ENCODE results near the gene NEK1. TPM values are rescaled to one million over a fixed set of nuclear protein-coding genes. Genes with fewer than 3 reads are reported as not detected.
"Not testable (repeated sequence)": the region's sequence is repeated elsewhere in the genome, so short reads cannot be mapped to it uniquely, and the experiment has no call there.

NEK1 gene
- total and polyA plus RNA-seq, 8 donors, result 13.2 to 30.9 (median 26.9) TPM

DNA sequence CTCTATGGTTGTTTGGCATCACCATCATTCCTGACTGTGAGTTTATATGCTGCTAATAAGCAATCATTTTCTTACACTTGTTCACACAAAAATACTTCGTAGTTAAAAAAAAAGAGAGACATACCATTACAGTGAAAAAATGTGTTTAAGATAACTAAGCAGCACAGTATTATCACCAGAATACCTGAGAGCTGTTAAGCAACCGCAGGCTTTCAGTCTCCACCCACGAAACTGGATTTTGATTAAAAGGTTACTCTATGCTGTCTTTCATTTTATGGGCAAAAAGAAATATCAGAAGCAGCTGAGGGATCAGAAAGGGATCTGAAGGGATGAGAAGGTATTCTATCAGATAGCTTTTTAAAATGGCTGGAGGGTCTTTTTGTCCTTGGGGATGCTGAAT lies 148.3 kb downstream of the NEK1 start:
- H3K9me3 ChIP-seq, result no peaks in the 10 kb centered on the region
- H3K4me1 ChIP-seq, result no peaks in the 10 kb centered on the region
- TF ChIP-seq, protein P1, sequence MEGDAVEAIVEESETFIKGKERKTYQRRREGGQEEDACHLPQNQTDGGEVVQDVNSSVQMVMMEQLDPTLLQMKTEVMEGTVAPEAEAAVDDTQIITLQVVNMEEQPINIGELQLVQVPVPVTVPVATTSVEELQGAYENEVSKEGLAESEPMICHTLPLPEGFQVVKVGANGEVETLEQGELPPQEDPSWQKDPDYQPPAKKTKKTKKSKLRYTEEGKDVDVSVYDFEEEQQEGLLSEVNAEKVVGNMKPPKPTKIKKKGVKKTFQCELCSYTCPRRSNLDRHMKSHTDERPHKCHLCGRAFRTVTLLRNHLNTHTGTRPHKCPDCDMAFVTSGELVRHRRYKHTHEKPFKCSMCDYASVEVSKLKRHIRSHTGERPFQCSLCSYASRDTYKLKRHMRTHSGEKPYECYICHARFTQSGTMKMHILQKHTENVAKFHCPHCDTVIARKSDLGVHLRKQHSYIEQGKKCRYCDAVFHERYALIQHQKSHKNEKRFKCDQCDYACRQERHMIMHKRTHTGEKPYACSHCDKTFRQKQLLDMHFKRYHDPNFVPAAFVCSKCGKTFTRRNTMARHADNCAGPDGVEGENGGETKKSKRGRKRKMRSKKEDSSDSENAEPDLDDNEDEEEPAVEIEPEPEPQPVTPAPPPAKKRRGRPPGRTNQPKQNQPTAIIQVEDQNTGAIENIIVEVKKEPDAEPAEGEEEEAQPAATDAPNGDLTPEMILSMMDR (IDR thresholded peaks at IDR 0.05), result no peak
- H3K27ac ChIP-seq, result no peak overlapping the region
- intact Hi-C loops (cut with DNase I), result no loop called here
- H3K27me3 ChIP-seq, result no peaks in the 10 kb centered on the region
- ATAC-seq (no peak), DNase-seq (no peak)
- H3K36me3 ChIP-seq, result peaks cover 0 to 11% of the 10 kb centered on the region in 2 donors
- no peak overlapping the region for H3K4me3 ChIP-seq

DNA sequence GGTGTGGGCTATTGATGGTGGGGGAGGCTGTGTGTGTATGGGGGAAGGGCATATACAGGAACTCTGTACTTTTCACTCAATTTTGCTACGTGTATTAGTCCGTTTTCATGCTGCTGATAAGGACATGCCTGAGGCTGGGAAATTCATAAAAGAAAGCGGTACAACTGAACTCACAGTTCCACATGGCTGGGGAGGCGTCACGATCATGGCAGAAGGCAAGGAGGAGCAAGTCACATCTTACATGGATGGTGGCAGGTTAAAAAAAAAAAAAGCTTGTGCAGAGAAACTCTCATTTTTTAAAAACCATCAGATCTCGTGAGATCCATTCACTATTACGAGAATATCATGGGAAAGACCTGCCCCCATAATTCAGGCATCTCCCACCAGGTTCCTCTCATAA lies 152.3 kb downstream of the NEK1 start:
- DNase-seq (no peak), ATAC-seq (no peak)
- H3K36me3 ChIP-seq, result peaks cover 0 to 11% of the 10 kb centered on the region in 2 donors
- no peak overlapping the region for H3K4me3 ChIP-seq
- intact Hi-C loops (cut with DNase I), result no loop called here
- H3K27me3 ChIP-seq, result no peaks in the 10 kb centered on the region
- no peak overlapping the region for H3K27ac ChIP-seq
- H3K9me3 ChIP-seq, result no peaks in the 10 kb centered on the region
- H3K4me1 ChIP-seq, result no peaks in the 10 kb centered on the region
- TF ChIP-seq, protein P1 (IDR thresholded peaks at IDR 0.05), result no peak

DNA sequence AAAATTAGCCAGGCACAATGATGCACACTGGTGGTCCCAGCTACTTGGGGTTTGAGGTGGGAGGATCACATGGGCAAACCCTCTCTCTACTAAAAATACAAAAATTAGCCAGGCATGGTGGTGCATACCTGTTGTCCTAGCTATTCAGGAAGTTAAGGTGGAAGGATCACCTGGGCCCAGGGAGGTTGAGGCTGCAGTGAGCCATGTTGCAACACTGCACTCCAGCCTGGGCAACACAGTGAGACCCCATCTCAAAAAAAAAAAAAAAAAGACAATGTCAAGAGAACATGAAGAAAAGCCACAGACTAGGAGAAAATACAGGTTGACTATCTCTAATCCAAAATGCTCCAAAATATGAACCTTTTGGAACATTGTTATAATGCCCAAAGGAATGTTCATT lies 153.8 kb downstream of the NEK1 start:
- no peak for DNase-seq
- Histone ChIP-seq H3K4me3 (no peak overlapping the region), H3K4me1 (no peaks in the 10 kb centered on the region), H3K27me3 (no peaks in the 10 kb centered on the region), H3K36me3 (peaks cover 0 to 11% of the 10 kb centered on the region in 2 donors), H3K9me3 (peaks cover 0 to 5% of the 10 kb centered on the region in 2 donors), H3K27ac (no peak overlapping the region)
- ATAC-seq, result no peak
- intact Hi-C loops (cut with DNase I), result no loop called here
- TF ChIP-seq, protein P1 (IDR thresholded peaks at IDR 0.05), result no peak

DNA sequence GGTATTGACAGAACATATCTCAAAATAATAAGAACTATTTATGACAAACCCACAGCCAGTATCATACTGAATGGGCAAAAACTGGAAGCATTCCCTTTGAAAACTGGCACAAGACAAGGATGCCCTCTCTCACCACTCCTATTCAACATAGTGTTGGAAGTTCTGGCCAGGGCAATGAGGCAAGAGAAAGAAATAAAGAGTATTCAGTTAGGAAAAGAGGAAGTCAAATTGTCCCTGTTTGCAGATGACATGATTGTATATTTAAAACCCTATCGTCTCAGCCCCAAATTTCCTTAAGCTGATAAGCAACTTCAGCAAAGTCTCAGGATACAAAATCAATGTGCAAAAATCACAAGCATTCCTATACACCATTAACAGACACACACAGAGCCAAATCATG lies 159.7 kb downstream of the NEK1 start:
- H3K36me3 ChIP-seq; H3K4me3 ChIP-seq; H3K27ac ChIP-seq; ATAC-seq; intact Hi-C loops (cut with DNase I); H3K9me3 ChIP-seq; DNase-seq; H3K27me3 ChIP-seq; H3K4me1 ChIP-seq: not testable (repeated sequence)

DNA sequence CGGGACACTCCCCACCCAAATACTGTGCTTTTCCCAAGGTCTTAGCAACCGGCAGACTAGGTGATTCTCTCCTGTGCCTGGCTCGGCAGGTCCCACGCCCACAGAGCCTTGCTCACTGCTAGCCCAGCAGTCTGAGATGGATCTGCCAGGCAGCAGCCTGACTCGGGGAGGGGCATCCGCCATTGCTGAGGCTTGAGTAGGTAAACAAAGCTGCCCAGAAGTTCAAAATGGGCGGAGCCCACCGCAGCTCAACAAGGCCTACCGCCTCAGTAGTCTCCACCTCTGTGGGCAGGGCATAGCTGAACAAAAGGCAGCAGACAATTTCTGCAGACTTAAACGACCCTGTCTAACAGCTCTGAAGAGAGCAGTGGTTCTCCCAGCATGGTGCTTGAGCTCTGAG lies 163.4 kb downstream of the NEK1 start:
- Histone ChIP-seq H3K9me3 (peaks cover 0 to 13% of the 10 kb centered on the region in 2 donors), H3K36me3 (peaks cover 0 to 13% of the 10 kb centered on the region in 2 donors)
- H3K4me3 ChIP-seq; ATAC-seq; H3K27ac ChIP-seq; intact Hi-C loops (cut with DNase I); H3K27me3 ChIP-seq; H3K4me1 ChIP-seq: not testable (repeated sequence)
- DNase-seq, result peak in 1 of 4 donors; percentile 22

DNA sequence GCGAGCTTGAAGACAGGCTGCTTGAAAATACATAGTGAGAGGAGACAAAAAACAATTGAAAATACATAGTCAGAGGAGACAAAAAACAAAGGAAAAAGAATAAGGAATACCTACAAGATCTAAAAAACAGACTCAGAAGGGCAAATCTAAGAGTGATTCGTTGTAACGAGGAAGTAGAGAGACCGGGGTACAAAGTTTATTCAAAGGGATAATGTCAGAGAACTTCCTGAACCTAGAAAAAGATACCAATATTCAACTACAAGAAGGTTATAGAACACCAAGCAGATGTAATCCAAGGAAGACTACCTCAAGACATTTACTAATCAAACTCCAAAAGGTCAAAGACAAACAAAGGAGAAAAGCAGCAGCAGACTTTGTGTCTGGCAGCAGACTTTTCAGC lies 165.6 kb downstream of the NEK1 start:
- Histone ChIP-seq H3K27me3 (no peaks in the 10 kb centered on the region), H3K36me3 (peaks cover 0 to 13% of the 10 kb centered on the region in 2 donors), H3K27ac (no peak overlapping the region), H3K4me3 (no peak overlapping the region), H3K9me3 (peaks cover 0 to 25% of the 10 kb centered on the region in 2 donors), H3K4me1 (no peaks in the 10 kb centered on the region)
- DNase-seq, result no peak
- no peak for ATAC-seq
- TF ChIP-seq, protein P1 (IDR thresholded peaks at IDR 0.05), result no peak
- intact Hi-C loops (cut with DNase I), result no loop called here

All from left lung (tissue), 10 donors.